OCI-LY7 (cell line): ENCODE measurements around the gene LTV1.

Experiments
- CTCF ChIP-seq: fragments of 200-600 bp; sonication (generic); conservative IDR thresholded peaks from 2 replicates; pipeline ENCODE4 v1.5.1; 2014; ENCODE audit warnings: mild to moderate bottlenecking, antibody characterized with exemption, low read length, moderate library complexity, mixed read lengths
- EZH2phosphoT487 ChIP-seq: fragments of 200-600 bp; sonication (generic); IDR thresholded peaks from 2 replicates; pipeline ENCODE4 v1.6.1; 2018; ENCODE audit warnings: low read depth, borderline replicate concordance, mild to moderate bottlenecking, mixed run types, antibody characterized with exemption, low read length, moderate library complexity, mixed read lengths

DNA sequence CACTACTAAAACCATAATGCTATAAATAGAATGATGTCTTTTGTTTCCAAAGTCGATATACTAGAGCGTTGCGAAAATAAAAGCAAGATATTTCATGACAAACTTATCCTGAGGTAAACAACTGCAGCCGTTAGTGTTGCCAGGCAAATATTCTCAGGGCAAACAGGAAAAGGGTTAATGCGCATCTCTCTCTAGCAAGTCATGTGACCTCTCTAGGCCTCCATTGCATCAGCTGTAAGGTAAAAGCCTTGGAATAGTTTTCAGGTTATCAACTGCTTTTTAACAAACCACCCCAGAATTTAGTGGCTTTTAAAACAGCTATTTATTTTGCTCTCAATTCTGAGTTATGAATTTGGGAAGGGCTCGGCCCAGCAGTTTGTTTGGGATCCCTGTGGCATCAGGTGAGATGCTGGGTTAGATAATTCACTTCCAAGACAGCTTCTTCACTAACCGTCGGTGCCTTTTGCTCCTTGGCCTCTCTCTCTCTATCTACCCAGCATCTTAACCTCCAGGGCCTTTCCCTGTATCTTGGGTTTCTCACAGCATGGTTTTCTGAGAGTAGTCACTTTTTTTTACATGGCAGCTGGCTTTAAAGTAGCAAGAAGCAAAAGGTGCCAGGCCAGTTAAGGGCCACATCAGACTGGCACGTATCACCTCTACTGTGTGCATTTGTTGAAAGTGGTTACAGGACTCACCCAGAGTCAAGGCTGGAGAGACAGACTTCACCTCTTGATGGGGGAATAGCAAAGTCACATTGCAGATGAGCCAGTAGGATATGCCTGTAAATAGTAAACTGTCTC, 39.2 kb upstream of the LTV1 start:
- TF ChIP-seq CTCF: no peak
- no peak for TF ChIP-seq EZH2phosphoT487
